T-helper 9 cell (primary cell): ENCODE data around the gene ZDHHC9.
A peak's percentile ranks its signal among the peaks of the same experiment; 100 is the strongest.

Experiments used
- DNase-seq: peaks from one replicate; pipeline ENCODE4 v3.0.0-alpha.2; 2020

ZDHHC9 gene

DNA sequence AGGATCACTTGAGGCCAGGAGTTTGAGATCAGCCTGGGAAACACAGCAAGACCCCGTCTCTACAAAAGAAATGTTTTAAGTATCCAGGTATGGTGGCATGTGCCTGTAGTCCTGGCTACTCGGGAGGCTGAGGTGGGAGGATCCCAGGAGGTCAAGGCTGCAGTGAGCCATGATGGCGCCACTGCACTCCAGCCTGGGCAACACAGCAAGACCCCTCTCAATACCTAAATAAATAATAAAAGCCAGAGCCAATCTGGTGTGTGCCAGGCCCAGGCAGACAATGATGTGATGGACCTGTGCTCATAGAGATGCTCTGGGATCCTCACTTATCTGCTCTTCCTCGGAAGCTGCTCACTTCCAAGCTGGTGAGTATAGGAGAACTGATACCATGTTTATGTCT is 82.1 kb downstream of the ZDHHC9 start:
- DNase-seq = no peak

DNA sequence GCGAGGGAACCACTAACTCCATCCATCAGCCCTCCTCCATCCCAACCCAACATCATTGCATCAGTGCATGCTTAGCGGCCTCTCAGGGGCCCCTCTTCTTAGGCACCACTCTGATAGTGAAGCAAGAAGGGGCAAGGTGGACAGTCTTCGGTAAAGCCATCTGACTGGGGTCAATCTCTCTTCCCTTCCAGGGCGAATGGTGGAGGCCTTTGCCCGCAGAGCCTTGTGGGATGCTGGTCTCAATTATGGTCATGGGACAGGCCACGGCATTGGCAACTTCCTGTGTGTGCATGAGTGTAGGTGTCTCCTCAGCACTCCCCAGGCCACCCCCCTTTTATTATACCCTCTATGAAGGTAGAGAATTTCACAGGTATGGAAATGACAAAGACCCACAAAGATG is 82.7 kb downstream of the ZDHHC9 start:
- no peak for DNase-seq

DNA sequence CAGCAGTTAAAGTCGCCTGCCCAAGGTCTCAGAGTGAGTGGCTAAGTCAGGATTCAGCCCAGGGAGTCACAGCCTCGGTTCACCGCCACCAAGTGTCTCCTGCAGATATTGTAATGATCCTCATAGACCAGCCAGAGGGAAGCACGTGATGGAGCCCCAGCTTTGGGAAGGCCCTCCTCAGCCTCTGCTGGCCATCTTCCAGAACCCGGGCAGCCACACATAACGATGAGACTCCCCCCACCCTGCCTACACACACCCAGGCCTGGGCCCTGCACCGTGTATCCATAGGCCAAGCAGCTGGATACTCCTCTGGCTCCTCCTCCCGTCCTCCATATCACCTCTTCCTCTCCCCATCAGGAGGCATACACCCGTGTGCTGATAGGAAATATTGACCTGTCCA is 83.5 kb downstream of the ZDHHC9 start:
- no peak for DNase-seq

- peak; percentile 33 for DNase-seq
Measured at GRCh38 chrX:129759576-129760061, 84.1 kb downstream of the ZDHHC9 start.

- DNase-seq = no peak
Measured at GRCh38 chrX:129755779-129756650, 87.7 kb downstream of the ZDHHC9 start.

- DNase-seq = no peak
Measured at GRCh38 chrX:129754056-129755024, 89.3 kb downstream of the ZDHHC9 start.
